Hepatic stellate cell (primary cell): ENCODE results near the gene DOCK10.

ENCODE experiments used
- DNase-seq: peaks from one replicate; pipeline ENCODE4 v3.0.0; 2011; ENCODE audit warnings: low spot score

DOCK10 gene

DNA sequence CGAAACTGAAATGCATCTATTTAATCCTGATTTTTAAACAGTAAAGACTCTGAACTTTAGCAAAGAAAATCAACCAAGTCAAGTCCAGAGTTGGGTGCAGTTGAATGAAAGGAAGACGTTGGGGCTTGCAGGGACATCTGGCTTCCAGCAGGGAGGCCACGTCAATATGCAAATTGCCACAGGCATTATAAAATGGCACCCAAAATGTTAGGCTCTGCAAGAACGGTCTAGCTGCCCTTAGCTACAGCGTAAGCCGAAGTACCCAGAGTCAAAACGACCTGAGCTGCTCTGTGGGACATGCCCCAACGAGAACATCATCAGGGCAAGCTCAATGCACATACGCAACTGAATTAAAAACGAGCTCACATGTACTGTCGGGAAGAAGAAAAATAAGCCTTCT, 30.7 kb downstream of the DOCK10 start:
- no peak for DNase-seq

GRCh38 chr2:225010804-225011203, 31.5 kb downstream of the DOCK10 start:
- DNase-seq: peak; percentile 36

DNA sequence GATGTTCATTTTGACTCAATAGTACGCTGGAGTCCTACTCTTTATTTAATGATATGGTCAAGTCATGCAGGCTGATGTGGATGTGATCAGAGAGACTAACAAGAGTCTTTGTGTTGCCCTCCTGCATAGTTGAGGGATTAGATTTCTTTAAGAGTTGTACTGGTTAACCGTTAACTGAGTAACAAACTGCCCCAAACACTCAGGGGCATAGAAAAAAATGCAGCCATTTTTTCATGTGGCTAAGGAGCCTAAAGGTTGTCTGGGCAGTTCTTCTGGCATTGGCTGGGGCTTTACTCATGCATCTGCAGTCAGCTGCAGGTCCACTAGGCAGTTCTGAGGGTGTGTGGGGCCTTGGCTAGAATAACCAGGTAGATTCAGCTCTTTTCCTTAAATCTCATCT, 32.5 kb downstream of the DOCK10 start:
- no peak for DNase-seq

- no peak for DNase-seq
These were observed 33.3 kb downstream of the DOCK10 start for GRCh38 chr2:225008935-225009334.

- no peak for DNase-seq
These were observed 34.0 kb downstream of the DOCK10 start for GRCh38 chr2:225008179-225008856.

DNA sequence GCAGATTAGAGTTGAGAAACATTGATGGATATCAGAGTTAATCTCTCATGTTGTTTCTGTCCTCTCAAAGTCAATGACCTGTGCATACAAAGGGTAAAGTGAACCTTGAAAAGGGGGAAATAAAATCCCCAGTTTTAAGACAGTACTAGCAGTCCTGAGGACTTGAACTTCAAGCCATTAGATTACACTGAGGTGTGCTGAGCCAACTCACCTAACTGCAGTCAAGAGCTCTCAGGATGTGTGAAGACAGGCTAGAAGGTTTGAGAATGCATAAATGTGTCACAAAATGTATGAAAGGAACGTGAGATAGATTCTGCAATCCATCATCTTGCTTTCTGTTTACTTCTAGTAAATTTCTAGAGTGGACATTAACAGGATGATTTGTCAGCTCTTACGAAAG, 35.5 kb downstream of the DOCK10 start:
- no peak for DNase-seq

GRCh38 chr2:225004597-225004996, 37.7 kb downstream of the DOCK10 start:
- no peak for DNase-seq

DNA sequence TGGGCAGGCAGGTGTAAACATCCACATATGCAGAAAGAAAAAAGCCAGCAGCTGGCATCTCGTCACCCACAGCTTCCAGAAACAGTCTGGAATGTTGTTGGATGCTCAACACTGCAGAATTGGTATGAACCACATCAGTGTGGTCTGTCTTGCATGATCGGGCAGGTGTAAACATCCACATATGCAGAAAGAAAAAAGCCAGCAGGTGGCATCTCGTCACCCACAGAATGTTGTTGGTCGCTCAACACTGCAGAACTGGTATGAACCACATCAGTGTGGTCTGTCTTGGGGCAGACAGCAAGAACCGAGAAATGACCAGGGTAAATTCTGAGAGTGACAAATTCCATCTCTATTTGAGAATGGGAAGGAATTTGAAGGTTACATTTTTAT, 39.6 kb downstream of the DOCK10 start:
- DNase-seq: no peak

DNA sequence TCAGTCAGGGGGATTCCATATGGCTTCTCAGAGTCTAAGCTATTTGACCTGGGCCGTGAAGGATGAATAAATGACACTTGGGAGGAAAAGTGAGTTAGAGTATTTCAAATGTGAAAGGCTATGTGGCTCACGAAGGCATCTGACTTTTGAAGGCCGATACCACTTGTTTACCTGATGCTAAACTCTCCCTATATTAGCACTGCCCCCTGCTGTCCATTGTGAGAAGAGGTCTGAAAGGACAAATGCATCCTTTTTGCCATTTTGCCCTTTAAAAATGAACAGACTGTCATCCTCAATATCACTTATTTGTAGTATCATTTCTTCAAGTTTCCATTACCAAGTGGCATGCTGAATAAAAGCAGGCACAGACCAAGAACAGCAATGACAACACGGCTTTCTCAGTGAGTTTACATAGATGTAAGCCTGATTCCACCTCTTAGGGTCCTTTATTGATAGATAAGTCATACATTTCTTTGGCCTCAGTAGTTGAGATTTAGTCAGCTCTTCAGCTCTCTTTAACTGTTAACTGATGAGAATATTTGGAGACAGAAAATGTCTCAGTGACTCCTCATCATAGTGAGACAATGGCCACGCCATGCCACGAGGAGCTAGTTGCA, 40.1 kb downstream of the DOCK10 start:
- peak; percentile 29 for DNase-seq

DNA sequence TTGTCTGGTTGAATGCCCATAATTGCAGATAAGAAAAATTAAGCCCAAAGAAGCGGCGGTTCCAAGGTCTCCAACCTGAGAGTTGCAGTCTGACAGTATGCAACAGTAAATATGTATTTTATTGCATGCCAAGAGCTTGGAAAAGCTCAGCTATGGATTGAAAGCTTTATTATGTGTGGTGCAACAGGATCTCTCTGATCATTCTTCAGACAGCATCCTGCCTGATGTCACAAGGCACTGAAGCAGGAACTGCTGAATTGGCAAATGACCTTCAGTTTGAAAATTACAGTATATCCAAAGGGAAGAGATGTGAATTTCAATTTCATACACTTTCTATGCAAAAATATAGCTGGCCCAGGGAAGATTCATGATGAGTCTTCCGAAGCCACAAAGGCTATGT, 42.5 kb downstream of the DOCK10 start:
- no peak for DNase-seq

- no peak for DNase-seq
These were observed 42.9 kb downstream of the DOCK10 start for GRCh38 chr2:224999321-224999720.

GRCh38 chr2:224997802-224998201, 44.5 kb downstream of the DOCK10 start:
- DNase-seq: no peak

GRCh38 chr2:224995419-224995818, 46.8 kb downstream of the DOCK10 start:
- DNase-seq: no peak

DNA sequence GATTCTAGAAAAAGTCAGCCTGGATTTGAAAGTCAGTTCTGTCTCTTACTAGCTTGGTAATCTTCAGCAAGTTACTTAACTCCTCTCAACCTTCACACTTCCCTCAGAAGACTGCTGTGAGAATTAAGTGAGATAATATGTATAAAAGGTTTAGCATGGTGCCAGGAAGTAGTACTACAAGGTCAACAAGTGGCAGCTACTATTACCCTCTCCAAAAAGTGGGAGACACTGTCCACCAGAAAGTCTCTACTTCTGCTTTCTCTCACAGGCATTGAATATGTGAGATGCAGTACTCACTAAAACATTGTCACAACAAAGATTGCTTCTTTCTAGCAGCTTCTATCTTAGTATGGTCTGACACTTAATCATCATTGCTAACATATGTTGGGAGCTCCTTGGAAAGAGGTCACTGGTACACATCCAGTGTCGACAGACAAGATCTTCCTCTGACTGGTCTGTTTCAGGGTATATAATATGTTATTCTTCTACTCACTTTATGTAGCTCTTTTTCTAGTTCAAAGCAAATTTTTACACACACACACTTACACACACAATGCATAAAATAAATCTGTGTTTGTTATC, 47.9 kb downstream of the DOCK10 start:
- no peak for DNase-seq

GRCh38 chr2:224990710-224991109, 51.6 kb downstream of the DOCK10 start:
- DNase-seq: no peak

DNA sequence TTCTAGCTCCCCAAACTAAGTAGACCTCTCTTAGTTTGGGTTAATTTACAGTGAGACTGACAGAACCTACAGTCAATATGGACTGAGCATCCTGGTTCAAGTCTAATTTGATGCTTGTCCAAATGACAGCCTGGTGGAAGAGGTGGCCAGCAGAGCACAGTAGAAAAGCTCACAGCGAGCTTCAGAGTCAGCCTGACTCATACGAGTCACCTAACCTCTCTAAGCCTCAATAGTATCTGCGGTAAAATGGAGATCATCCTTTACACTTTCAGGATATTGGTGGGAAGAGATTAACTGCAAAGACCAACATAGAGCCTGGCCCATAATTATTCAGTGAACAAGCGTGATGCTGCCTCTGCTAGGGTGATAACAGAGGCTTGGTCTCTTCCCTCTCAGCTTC, 54.5 kb downstream of the DOCK10 start:
- DNase-seq: no peak

- no peak for DNase-seq
These were observed 55.8 kb downstream of the DOCK10 start for GRCh38 chr2:224986477-224986876.

GRCh38 chr2:224984637-224985036, 57.6 kb downstream of the DOCK10 start:
- DNase-seq: no peak

DNA sequence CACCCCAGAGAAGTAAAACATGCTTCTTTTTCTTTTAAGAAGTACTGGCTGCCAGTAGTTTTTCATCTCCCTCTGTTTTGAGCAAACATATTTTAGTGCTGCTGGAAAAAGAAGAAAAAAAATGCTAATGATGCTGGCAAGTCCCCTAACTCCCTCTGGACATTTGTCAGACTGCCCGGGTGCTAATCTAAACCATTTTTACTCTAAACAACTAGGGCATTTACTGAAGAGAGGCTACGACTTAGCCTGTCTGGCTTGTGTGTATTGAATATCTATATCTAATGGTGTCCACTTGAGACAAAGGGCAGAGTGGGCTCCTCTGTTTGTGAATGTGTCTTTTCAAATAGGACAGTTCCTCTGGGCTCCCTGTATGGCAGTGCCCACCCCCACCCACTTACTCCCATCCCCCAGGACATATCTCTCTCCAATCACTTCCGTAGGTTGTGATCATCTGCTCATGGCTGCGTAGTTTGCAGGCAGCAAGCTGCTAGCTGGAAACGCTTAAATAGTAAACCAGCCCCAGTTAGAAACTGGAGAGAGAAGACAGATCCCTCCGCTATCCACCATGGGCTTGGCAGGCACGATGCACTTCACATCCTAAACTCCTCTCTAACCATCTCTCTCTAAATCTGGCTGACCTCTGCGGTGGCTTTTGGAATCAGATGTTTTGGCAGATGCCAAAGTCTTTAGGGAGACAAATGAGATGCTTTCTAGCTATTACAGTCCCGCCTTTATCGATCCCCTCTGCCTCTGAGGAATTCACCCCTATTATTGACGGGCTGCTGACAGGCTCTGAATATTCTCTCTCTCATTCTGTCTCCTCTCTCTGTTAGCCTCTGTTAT, 58.3 kb downstream of the DOCK10 start:
- DNase-seq: no peak

GRCh38 chr2:224982910-224983711, 59.2 kb downstream of the DOCK10 start:
- DNase-seq: peak; percentile 30

GRCh38 chr2:224982226-224982625, 60.0 kb downstream of the DOCK10 start:
- no peak for DNase-seq
